MCF 10A (cell line): ENCODE data around the gene ATP7B. TPM values are rescaled to one million over a fixed set of nuclear protein-coding genes. Genes with fewer than 3 reads are reported as not detected.
A peak's percentile ranks its signal among the peaks of the same experiment; 100 is the strongest.

ENCODE experiments used
- BruUV-seq: library from RNA; stranded (reverse); fragments of 400-500 nt; replicated peaks from 2 replicates; lab custom pipeline; 2021; lab: Mats Ljungman, UMichigan
- CTCF ChIA-PET: fragments of 300-600 bp; sonication (Branson Sonifier 250); formaldehyde crosslinking; extraction: SDS; loops from one replicate; lab custom pipeline; 2021; ENCODE audit warnings: antibody characterized with exemption, inconsistent platforms; lab: Yijun Ruan, JAX
- POLR2A ChIA-PET: fragments of 300-600, 350-650 bp; sonication (Branson Sonifier 250); formaldehyde crosslinking; extraction: SDS; loops from one replicate; lab custom pipeline; 2020; ENCODE audit warnings: antibody characterized with exemption, inconsistent platforms; lab: Yijun Ruan, JAX
- DNase-seq: peaks from one replicate; pipeline ENCODE4 v3.0.0-alpha.2; 2018; ENCODE audit not compliant: unreplicated experiment
- H3K27ac Mint-ChIP-seq: one replicate; pipeline ENCODE4 v1.8.0; 2022; ENCODE audit warnings: mild to moderate bottlenecking, low read depth, mixed read lengths; ENCODE audit not compliant: unreplicated experiment
- H3K27me3 Mint-ChIP-seq: one replicate; pipeline ENCODE4 v1.8.0; 2022; ENCODE audit warnings: mixed read lengths; ENCODE audit not compliant: insufficient read depth, unreplicated experiment
- H3K36me3 Mint-ChIP-seq: one replicate; pipeline ENCODE4 v1.8.0; 2022; ENCODE audit warnings: mild to moderate bottlenecking, moderate library complexity, mixed read lengths; ENCODE audit not compliant: insufficient read depth, unreplicated experiment
- H3K4me1 Mint-ChIP-seq: one replicate; pipeline ENCODE4 v1.8.0; 2022; ENCODE audit warnings: mixed read lengths; ENCODE audit not compliant: insufficient read depth, unreplicated experiment
- H3K4me3 Mint-ChIP-seq: one replicate; pipeline ENCODE4 v1.8.0; 2022; ENCODE audit warnings: mild to moderate bottlenecking, moderate library complexity, mixed read lengths; ENCODE audit not compliant: unreplicated experiment
- H3K9me3 Mint-ChIP-seq: one replicate; pipeline ENCODE4 v1.8.0; 2022; ENCODE audit warnings: mixed read lengths; ENCODE audit not compliant: unreplicated experiment
- intact Hi-C: fragments of 100-400 bp; cut with micrococcal nuclease; formaldehyde crosslinking; loops from 2 replicates; pipeline ENCODE4 v1.14.1; 2022
- total RNA-seq: library from RNA; stranded (reverse); gene quantifications from 2 replicates; pipeline ENCODE4 v1.2.3, GENCODE V29; 2022
- TF ChIP-seq, protein P1 (sequence below): fragments of 200-600 bp; IDR thresholded peaks from one replicate; pipeline ENCODE4 v1.8.0; 2022; ENCODE audit warnings: antibody characterized with exemption, mild to moderate bottlenecking; ENCODE audit not compliant: unreplicated experiment

Gene ATP7B
- total RNA-seq, 1 experiment from 2014 or later: 3.2 TPM

DNA sequence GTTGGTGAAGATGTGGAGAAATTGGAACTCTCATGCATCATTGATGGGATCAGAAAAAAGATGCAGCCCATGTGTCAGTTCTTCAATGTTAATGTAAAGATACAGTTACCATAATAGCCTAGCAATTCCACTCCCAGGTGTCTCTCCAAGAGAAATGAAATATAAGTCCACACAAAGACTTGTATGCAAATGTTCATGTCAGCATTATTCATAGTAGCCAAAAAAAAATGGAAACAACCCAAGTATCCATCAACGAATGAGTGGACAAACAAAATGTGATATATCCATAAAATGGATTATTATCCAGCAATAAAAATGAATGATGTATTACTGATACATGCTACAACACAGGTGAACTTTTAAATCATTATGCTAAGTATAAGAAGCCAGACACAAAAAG is 110.8 kb downstream of the ATP7B start:
- TF ChIP-seq, protein P1, sequence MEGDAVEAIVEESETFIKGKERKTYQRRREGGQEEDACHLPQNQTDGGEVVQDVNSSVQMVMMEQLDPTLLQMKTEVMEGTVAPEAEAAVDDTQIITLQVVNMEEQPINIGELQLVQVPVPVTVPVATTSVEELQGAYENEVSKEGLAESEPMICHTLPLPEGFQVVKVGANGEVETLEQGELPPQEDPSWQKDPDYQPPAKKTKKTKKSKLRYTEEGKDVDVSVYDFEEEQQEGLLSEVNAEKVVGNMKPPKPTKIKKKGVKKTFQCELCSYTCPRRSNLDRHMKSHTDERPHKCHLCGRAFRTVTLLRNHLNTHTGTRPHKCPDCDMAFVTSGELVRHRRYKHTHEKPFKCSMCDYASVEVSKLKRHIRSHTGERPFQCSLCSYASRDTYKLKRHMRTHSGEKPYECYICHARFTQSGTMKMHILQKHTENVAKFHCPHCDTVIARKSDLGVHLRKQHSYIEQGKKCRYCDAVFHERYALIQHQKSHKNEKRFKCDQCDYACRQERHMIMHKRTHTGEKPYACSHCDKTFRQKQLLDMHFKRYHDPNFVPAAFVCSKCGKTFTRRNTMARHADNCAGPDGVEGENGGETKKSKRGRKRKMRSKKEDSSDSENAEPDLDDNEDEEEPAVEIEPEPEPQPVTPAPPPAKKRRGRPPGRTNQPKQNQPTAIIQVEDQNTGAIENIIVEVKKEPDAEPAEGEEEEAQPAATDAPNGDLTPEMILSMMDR: no peak
- intact Hi-C loops: no loop called here
- Mint-ChIP-seq H3K27ac (no peak overlapping the region), H3K9me3 (no peaks in the 10 kb centered on the region), H3K4me3 (no peak overlapping the region), H3K4me1 (no peaks in the 10 kb centered on the region), H3K36me3 (no peaks in the 10 kb centered on the region), H3K27me3 (peaks cover 13% of the 10 kb centered on the region)
- ChIA-PET CTCF (interaction anchor here (1.6 kb wide), 1 partner anchor 85 kb away, joined by 5 read pairs; no protein-coding TSS in a partner anchor), POLR2A (no interaction called here)
- BruUV-seq: no TSS peak
- no peak for DNase-seq

DNA sequence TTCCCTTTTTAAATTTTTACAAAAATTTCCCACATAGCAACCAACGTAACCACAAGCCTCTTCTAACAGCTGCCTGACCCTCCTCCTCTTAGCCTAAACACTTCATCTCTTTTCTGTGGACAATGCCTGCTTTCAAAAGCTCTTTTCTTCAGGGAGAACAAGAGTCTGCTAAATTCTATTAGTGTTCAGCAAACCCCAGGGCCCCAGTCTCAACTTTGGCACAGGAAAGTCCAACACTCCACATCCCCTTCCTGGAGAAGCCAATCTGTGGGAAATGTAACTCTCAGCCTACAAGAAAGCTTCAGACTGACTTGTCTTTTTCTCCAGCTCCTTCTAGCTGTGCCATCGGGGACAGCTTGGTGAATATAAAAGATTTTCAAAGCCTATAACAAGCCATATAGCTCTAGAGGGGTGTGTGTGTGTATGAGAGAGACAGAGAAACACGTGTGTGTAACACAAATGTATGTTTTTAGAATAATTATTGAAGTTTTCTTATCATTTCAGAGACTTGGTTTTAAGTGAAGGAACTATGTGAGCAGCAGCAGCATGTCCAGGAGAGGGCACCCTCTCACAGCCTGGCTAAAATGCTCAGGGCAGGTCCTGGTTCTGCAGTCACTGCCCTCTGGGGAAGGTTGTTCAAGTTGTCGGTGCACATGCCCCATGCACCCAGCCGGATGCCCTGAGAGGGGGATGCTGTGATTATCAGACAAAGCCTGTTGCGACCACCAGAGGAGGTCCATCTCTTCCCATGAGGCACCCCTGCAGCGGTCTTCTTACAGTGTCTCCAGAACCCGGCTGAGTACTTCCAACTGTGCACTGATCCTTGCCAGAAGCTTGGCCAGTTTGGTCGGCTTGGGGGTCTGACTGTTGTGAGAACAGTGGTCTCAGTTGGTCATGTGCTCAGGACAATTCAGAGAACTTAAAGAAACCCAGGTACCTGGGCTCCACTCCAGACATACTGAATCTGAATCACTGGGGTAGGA is 115.1 kb downstream of the ATP7B start:
- Mint-ChIP-seq H3K4me1 (no peaks in the 10 kb centered on the region), H3K27me3 (peaks cover 23% of the 10 kb centered on the region), H3K9me3 (no peaks in the 10 kb centered on the region), H3K4me3 (no peak overlapping the region), H3K27ac (no peak overlapping the region), H3K36me3 (no peaks in the 10 kb centered on the region)
- no TSS peak for BruUV-seq
- POLR2A ChIA-PET: interaction anchor here (0.6 to 2.4 kb wide), 5 partner anchors 103 to 551 kb away, joined by 3 to 8 read pairs (median 3); partner anchors contain the start of gene ALG11
- DNase-seq: peak; percentile 58
- TF ChIP-seq, protein P1: peak; percentile 68
- CTCF ChIA-PET: interaction anchor here (0.5 to 7.6 kb wide), 59 partner anchors 9 to 555 kb away, joined by 3 to 126 read pairs (median 4); partner anchors contain the start of genes CCDC70 and NEK5
- intact Hi-C loops: loop anchor here (1.0 to 5.0 kb wide), 4 partner anchors 101 to 305 kb away; no protein-coding TSS in a partner anchor

DNA sequence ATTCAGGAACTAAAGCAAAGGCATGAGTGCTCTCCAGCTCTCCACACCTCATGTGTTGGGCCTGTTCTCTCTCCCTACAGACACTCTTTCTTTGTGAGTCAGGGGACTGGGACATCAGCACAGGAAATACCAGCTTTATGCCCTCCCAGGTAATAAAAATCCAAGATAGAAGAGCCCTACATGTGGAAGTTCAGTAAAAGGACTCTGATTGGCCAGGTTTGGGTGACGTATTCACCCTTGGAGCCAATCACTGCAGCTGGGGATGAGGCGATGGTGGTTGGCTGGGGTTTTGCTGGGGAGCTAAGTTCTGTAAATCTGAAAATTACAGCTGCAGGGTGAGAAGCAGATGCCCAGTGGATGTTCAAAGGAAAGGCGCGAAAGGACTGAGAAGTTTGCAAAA is 117.0 kb downstream of the ATP7B start:
- no peaks in the 10 kb centered on the region for H3K36me3 Mint-ChIP-seq
- H3K4me1 Mint-ChIP-seq: no peaks in the 10 kb centered on the region
- intact Hi-C loops: no loop called here
- H3K27me3 Mint-ChIP-seq: peaks cover 11% of the 10 kb centered on the region
- ChIA-PET POLR2A (no interaction called here), CTCF (interaction anchor here (0.7 to 7.6 kb wide), 13 partner anchors 7 to 308 kb away, joined by 3 to 126 read pairs (median 13); partner anchors contain the start of gene NEK5)
- DNase-seq: peak; percentile 3
- no TSS peak for BruUV-seq
- H3K9me3 Mint-ChIP-seq: no peaks in the 10 kb centered on the region
- H3K27ac Mint-ChIP-seq: no peak overlapping the region
- TF ChIP-seq, protein P1: no peak
- H3K4me3 Mint-ChIP-seq: no peak overlapping the region

- H3K4me1 Mint-ChIP-seq: no peaks in the 10 kb centered on the region
- H3K9me3 Mint-ChIP-seq: no peaks in the 10 kb centered on the region
- ChIA-PET POLR2A (interaction anchor here (1.1 to 1.3 kb wide), 4 partner anchors 9 to 120 kb away, joined by 3 to 5 read pairs (median 4); partner anchors contain the start of gene ALG11), CTCF (interaction anchor here (0.5 to 7.6 kb wide), 8 partner anchors 18 to 775 kb away, joined by 3 to 126 read pairs (median 6); partner anchors contain the start of gene NEK5)
- intact Hi-C loops: no loop called here
- H3K4me3 Mint-ChIP-seq: no peak overlapping the region
- no peak overlapping the region for H3K27ac Mint-ChIP-seq
- DNase-seq: no peak
- no peaks in the 10 kb centered on the region for H3K36me3 Mint-ChIP-seq
- TF ChIP-seq, protein P1: no peak
- no TSS peak for BruUV-seq
- peaks cover 11% of the 10 kb centered on the region for H3K27me3 Mint-ChIP-seq
Measured at GRCh38 chr13:51892657-51893056, 118.6 kb downstream of the ATP7B start.
